ENCODE results near the gene FILIP1. TPM values are rescaled to one million over a fixed set of nuclear protein-coding genes. Genes with fewer than 3 reads are reported as not detected.
"Not testable (repeated sequence)": the region's sequence is repeated elsewhere in the genome, so short reads cannot be mapped to it uniquely, and the experiment has no call there.

FILIP1 gene
- total RNA-seq, 2 experiments from 2014 or later: not detected

DNA sequence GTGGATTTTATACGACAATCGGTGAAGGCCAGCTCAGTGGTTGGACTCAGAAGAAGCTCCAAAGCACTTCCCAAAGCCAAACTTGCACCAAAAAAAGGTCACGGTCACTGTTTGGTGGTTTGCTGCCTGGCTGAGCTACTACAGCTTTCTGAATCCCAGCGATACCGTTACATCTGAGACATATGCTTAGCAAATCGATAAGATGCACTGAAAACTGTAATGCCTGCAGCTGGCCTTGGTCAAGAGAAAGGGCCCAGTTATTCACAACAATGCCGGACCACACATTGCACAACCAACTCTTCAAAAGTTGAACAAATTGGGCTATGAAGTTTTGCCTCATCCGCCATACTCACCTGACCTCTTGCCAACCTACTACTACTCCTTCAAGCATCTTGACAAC lies 70.2 kb downstream of the FILIP1 start:
- Mint-ChIP-seq H3K4me1 (ENCODE audit: low read depth) (peaks cover 10% of the 10 kb centered on the region), H3K9me3 (no peaks in the 10 kb centered on the region), H3K27ac (no peak overlapping the region), H3K4me3 (no peak overlapping the region), H3K36me3 (no peaks in the 10 kb centered on the region), H3K27me3 (no peaks in the 10 kb centered on the region)
- no peak for DNase-seq
- POLR2A ChIA-PET: no interaction called here
- CTCF ChIA-PET: no interaction called here
- intact Hi-C loops (cut with micrococcal nuclease): no loop called here

DNA sequence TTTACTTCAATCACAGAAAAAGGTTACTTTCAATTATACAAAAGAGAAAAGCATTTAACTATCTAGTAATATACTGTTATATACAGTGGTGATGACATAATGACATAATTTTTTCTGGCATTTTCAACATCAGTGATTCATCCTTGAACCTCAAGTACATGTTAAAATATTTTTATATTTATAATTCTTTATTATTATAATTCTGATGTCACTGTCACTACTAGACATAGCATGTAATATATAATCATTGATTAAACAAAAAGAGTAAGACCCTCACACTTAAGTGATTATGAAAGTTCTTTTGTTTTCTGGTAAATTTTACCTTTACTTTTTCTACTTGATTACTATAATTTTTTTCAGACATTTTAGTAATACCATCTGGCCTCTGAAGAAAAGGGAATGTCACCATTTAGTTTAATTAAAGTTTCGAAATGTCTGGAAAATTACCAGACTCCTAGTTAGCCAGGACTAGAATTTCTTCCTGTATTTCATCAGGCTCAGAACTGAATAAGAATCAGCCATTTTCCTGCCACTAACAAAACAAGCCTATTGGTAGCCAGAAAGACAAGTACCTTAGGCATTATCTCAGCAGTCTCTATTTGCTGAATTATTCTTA lies 71.5 kb downstream of the FILIP1 start:
- Mint-ChIP-seq H3K4me3 (no peak overlapping the region), H3K27me3 (peaks cover 3% of the 10 kb centered on the region), H3K4me1 (ENCODE audit: low read depth) (peaks cover 10% of the 10 kb centered on the region), H3K9me3 (no peaks in the 10 kb centered on the region), H3K36me3 (no peaks in the 10 kb centered on the region), H3K27ac (no peak overlapping the region)
- CTCF ChIA-PET: no interaction called here
- no peak for DNase-seq
- POLR2A ChIA-PET: no interaction called here
- intact Hi-C loops (cut with micrococcal nuclease): no loop called here

DNA sequence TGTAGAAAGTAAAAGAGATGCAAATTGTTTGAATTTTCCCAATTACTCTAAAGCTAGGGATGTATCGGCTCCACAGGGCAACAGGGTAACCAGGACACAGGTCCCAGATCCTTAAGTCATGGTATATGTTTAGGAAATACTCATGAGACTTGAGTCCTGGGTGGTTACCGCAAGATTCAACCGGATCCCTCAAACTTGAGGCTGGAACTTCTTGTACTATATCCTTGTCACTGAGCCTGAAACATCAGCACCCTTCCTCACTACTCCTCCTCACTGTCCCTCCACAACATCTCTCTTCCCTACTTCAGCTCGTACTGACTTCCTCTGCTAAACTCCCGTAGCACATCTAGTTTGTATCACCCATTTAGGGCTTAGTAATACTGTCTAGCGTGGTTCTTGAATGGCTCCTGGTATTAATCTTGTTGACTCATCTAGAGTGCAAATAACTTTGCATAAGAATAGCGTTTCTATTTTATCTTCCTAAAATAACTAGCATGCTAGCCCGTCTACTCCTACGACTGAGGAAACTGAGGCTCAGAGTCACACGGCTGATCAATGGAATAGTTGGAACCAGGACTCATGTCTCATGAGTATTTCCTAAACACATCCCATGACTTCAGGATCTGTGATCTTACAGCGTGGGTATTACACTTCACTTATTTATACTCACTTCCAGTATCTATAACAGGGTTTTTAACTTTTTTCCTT lies 72.1 kb downstream of the FILIP1 start:
- ChIA-PET CTCF (no interaction called here), POLR2A (no interaction called here)
- intact Hi-C loops (cut with micrococcal nuclease): no loop called here
- Mint-ChIP-seq H3K27ac (no peak overlapping the region), H3K9me3 (no peaks in the 10 kb centered on the region), H3K36me3 (no peaks in the 10 kb centered on the region), H3K4me1 (ENCODE audit: low read depth) (peaks cover 10% of the 10 kb centered on the region), H3K27me3 (peaks cover 4% of the 10 kb centered on the region), H3K4me3 (no peak overlapping the region)
- no peak for DNase-seq

DNA sequence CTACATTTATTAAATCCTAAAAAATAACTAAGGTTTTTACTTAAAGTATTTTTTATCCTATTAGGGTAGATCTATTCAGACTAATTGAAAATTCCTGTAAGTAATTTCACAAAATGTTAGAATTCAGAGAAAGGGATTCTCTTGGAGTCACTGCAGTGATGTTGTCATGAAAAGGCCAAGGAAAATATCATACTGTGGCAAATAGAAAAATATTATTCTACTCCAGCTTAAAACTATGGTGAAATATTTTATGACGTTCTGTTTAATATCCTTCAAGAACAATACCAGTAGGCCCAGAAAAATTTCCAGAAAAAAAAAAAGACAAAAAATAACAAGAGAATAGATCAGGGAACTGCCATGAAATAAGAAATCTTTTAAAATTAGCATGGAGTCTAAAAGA lies 73.6 kb downstream of the FILIP1 start:
- no peak overlapping the region for H3K27ac Mint-ChIP-seq
- no peak overlapping the region for H3K4me3 Mint-ChIP-seq
- ChIA-PET CTCF (no interaction called here), POLR2A (no interaction called here)
- DNase-seq: no peak
- H3K4me1 Mint-ChIP-seq (ENCODE audit: low read depth): peaks cover 3% of the 10 kb centered on the region
- intact Hi-C loops (cut with micrococcal nuclease): no loop called here
- H3K9me3 Mint-ChIP-seq: no peaks in the 10 kb centered on the region
- peaks cover 8% of the 10 kb centered on the region for H3K27me3 Mint-ChIP-seq
- H3K36me3 Mint-ChIP-seq: no peaks in the 10 kb centered on the region

DNA sequence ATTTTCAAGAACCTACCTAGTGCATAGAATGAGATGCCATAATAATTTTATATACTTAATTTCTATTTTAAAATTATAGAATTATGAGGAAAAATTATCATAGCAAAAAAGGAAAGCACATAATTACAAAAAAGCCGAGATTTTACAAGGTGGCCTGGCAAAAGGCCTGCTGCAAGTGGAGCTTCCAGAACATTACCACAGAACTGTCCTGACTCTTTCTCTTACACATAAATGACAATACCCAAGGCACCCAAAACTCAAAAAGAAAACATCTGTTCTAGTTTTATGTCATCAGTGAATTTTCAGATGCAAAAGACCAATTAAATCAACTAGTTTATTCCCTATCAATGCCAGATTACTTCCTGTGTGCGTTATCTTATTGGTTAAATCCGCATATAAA lies 74.2 kb downstream of the FILIP1 start:
- no peaks in the 10 kb centered on the region for H3K36me3 Mint-ChIP-seq
- no peaks in the 10 kb centered on the region for H3K4me1 Mint-ChIP-seq (ENCODE audit: low read depth)
- ChIA-PET CTCF (no interaction called here), POLR2A (no interaction called here)
- no peaks in the 10 kb centered on the region for H3K9me3 Mint-ChIP-seq
- no peak for DNase-seq
- no peak overlapping the region for H3K27ac Mint-ChIP-seq
- H3K4me3 Mint-ChIP-seq: no peak overlapping the region
- intact Hi-C loops (cut with micrococcal nuclease): no loop called here
- peaks cover 14% of the 10 kb centered on the region for H3K27me3 Mint-ChIP-seq

DNA sequence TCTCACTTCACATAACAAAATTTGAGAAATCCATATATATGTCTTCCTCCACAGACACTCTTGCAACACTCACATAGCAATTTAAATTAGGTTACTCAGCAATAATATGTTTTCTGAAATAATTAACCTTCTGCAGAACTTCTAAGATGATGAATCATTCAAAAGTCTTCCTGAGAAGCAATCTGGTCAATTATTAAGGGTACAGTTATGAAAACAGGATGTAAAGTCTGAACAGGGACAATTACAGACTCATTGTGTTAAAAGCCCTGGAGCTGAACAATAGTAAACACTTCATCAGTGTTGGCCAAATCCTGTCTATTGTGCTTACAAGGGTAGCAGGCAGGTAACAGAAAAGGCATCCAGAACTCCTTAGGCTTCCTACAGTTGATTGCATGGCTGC lies 75.4 kb downstream of the FILIP1 start:
- ChIA-PET POLR2A (no interaction called here), CTCF (no interaction called here)
- intact Hi-C loops (cut with micrococcal nuclease): no loop called here

DNA sequence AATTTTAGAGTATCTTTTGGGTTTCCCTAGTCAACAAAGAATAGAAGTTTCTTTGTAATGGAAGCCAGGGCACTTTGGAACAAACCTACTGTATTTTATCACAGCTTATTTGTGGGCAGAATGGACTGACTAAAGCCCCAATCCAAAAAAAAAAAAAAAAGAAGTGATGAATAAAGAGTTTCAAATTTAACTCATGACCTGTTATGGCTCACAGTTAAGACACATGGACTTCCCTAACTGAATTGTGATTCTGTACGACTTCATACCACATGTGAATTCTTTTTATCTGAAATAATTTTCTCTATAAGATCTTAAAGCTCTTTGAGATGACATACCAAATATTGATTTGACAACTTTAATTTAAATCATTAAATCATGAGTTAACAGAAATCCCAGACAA lies 77.2 kb downstream of the FILIP1 start:
- H3K27me3 Mint-ChIP-seq: peaks cover 19% of the 10 kb centered on the region
- ChIA-PET POLR2A (no interaction called here), CTCF (no interaction called here)
- H3K4me3 Mint-ChIP-seq: no peak overlapping the region
- H3K4me1 Mint-ChIP-seq (ENCODE audit: low read depth): no peaks in the 10 kb centered on the region
- H3K9me3 Mint-ChIP-seq: no peaks in the 10 kb centered on the region
- intact Hi-C loops (cut with micrococcal nuclease): no loop called here
- no peak for DNase-seq
- no peaks in the 10 kb centered on the region for H3K36me3 Mint-ChIP-seq
- H3K27ac Mint-ChIP-seq: no peak overlapping the region

More for the DNA sequence above, 75.4 kb downstream of the FILIP1 start:
- DNase-seq: no peak
- Mint-ChIP-seq H3K4me1 (ENCODE audit: low read depth) (no peaks in the 10 kb centered on the region), H3K27me3 (peaks cover 19% of the 10 kb centered on the region), H3K36me3 (no peaks in the 10 kb centered on the region), H3K4me3 (no peak overlapping the region), H3K27ac (no peak overlapping the region), H3K9me3 (no peaks in the 10 kb centered on the region)

DNA sequence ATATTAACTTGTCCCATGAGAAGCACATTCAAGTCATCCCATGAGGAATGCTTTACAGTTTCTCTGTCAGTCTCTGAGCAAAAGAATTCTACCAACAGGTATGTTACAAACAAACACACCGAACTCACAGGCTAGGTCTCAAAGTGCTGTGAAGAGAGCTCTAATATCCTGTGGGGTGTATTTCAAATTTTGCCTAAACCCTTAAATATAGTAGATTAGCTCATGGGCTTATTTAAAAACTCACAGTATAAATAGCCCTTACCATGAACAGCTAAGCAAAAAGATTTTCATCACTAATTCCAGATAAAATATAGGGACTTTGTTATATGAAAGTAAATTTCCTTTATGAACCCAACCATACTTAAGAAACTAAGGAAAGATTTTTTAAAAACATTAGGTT lies 77.8 kb downstream of the FILIP1 start:
- POLR2A ChIA-PET: no interaction called here

DNA sequence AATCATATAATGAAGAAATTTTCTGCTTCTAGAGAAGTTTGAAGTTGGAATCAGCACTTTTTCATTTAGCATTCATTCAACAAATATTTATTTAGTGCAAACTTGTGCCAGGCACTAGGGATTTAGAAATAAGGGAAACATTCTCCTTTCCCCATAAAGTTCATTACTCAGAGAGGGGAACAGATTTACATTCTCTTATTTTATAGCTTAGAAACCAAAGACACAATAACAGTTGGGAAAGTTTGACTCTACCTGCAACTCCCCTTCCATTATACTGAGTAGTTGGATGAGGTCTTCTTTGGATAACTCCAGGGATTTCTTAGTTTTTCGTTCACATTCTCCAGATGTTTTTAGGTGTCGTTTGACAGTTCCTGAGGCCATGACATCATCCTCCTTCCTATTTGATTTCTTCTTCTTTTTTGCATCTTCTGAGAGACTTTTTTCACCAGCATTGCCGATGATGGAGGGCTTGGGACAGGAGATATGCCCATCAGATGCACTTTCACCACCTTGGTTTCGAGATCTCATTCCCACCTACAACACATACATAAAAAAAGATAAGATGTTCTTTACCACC lies 79.1 kb downstream of the FILIP1 start:
- Mint-ChIP-seq H3K4me1 (ENCODE audit: low read depth) (no peaks in the 10 kb centered on the region), H3K4me3 (no peak overlapping the region), H3K27ac (no peak overlapping the region), H3K9me3 (no peaks in the 10 kb centered on the region), H3K27me3 (peaks cover 19% of the 10 kb centered on the region), H3K36me3 (no peaks in the 10 kb centered on the region)
- ChIA-PET CTCF (no interaction called here), POLR2A (no interaction called here)
- DNase-seq: no peak
- intact Hi-C loops (cut with micrococcal nuclease): no loop called here

More for the DNA sequence above, 77.8 kb downstream of the FILIP1 start:
- CTCF ChIA-PET: no interaction called here
- H3K36me3 Mint-ChIP-seq: no peaks in the 10 kb centered on the region
- H3K27ac Mint-ChIP-seq: no peak overlapping the region
- no peaks in the 10 kb centered on the region for H3K4me1 Mint-ChIP-seq (ENCODE audit: low read depth)
- DNase-seq: no peak
- H3K9me3 Mint-ChIP-seq: no peaks in the 10 kb centered on the region
- no peak overlapping the region for H3K4me3 Mint-ChIP-seq
- peaks cover 19% of the 10 kb centered on the region for H3K27me3 Mint-ChIP-seq
- intact Hi-C loops (cut with micrococcal nuclease): no loop called here

DNA sequence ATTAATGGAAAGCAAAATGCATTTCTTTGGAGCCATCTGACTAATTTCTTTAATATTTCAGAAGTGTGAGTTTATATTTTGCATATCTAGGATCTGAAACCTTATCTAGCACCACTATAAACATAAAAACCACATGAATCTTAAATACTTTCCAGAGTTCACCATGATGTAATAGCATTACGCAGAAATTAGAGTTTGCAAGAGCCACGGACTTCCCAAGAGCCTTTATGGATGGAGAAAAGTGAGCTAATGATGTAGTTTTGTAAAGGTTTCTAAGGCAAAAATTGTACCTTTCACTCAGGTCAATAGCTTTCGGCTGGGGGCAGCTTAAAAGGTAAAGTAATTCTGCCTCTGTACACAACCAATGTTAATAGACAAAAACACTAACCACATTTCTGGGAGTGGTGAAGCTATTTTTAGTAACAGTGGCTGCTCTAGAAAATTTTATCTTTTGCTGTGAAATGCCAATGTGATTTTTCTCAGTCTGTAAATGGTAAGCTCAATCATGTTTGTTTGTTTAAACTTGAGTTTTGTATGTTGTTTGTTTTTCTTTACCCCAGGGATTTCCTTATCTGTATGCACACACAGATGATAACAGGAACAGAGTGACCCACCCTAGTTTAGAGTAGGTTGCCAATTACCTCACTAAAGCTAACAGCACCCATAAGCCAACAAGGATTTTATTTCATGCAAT lies 80.5 kb downstream of the FILIP1 start:
- CTCF ChIA-PET: no interaction called here
- H3K27me3 Mint-ChIP-seq: peaks cover 18% of the 10 kb centered on the region
- H3K9me3 Mint-ChIP-seq: no peaks in the 10 kb centered on the region
- intact Hi-C loops (cut with micrococcal nuclease): no loop called here
- no peak for DNase-seq
- H3K4me3 Mint-ChIP-seq: no peak overlapping the region
- H3K27ac Mint-ChIP-seq: no peak overlapping the region
- no peaks in the 10 kb centered on the region for H3K4me1 Mint-ChIP-seq (ENCODE audit: low read depth)
- H3K36me3 Mint-ChIP-seq: no peaks in the 10 kb centered on the region
- POLR2A ChIA-PET: no interaction called here

DNA sequence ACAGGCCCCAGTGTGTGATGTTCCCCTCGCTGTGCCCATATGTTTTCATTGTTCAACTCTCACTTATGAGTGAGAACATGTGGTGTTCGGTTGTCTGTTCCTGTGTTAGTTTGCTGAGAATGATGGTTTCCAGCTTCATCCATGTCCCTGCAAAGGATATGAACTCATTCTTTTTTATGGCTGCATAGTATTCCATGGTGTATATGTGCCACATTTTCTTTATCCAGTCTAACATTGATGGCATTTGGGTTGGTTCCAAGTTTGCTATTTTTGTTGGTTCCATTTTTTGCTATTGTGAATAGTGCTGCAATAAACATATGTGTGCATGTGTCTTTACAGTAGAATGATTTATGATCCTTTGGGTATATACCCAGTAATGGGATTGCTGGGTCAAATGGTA lies 83.0 kb downstream of the FILIP1 start:
- H3K4me1 Mint-ChIP-seq (ENCODE audit: low read depth); intact Hi-C loops (cut with micrococcal nuclease); DNase-seq; H3K36me3 Mint-ChIP-seq; H3K9me3 Mint-ChIP-seq; CTCF ChIA-PET; POLR2A ChIA-PET; H3K4me3 Mint-ChIP-seq; H3K27ac Mint-ChIP-seq: not testable (repeated sequence)
- peaks cover 13% of the 10 kb centered on the region for H3K27me3 Mint-ChIP-seq

DNA sequence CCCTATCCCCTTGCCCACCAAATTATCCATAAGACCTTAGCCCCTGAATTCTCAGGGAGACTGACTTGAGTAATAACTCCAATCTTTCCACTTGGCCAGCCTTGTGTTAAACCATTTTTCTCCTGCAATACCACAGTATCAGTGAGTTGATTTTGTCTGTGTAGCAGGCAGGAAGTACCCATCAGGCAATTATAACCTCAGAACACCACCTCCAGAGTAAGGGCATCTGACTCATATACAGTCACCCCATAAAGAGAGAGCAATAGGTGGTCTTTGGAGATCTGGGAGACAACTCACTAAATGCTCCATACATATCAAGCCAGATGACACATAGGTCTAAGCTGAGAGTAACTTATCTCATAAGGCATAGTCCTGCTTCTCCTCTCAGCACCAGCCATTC lies 83.7 kb downstream of the FILIP1 start:
- no peak for DNase-seq
- Mint-ChIP-seq H3K4me1 (ENCODE audit: low read depth) (no peaks in the 10 kb centered on the region), H3K9me3 (no peaks in the 10 kb centered on the region), H3K27ac (no peak overlapping the region), H3K27me3 (peaks cover 10% of the 10 kb centered on the region), H3K4me3 (no peak overlapping the region), H3K36me3 (no peaks in the 10 kb centered on the region)
- intact Hi-C loops (cut with micrococcal nuclease): no loop called here
- ChIA-PET CTCF (no interaction called here), POLR2A (no interaction called here)

DNA sequence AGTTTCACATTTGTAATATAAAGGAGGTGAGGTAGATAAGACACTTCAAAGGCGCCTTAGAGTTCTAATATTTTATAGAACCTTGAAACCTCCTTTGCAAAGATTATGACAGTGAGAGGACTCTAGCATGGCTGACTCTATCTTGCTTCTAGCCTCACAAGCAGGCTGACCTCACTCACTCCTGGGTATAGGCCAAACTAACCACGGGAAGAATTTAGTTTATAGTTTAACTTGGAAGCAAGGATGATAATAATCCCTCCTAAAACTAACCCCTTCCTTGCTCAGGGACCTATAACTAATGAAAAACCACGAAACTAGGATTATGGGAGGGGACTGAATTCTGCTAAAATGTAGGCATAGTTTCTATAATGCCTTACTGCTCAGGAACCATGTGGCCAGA lies 84.3 kb downstream of the FILIP1 start:
- Mint-ChIP-seq H3K27me3 (peaks cover 5% of the 10 kb centered on the region), H3K9me3 (no peaks in the 10 kb centered on the region), H3K27ac (no peak overlapping the region), H3K4me1 (ENCODE audit: low read depth) (no peaks in the 10 kb centered on the region), H3K4me3 (no peak overlapping the region), H3K36me3 (no peaks in the 10 kb centered on the region)
- no peak for DNase-seq
- CTCF ChIA-PET: no interaction called here
- intact Hi-C loops (cut with micrococcal nuclease): no loop called here
- POLR2A ChIA-PET: no interaction called here

All from activated CD4-positive, alpha-beta memory T cell treated with anti-CD3 and anti-CD28 coated beads for 36 hours (primary cell).